ENCODE results near the gene MATR3.
"Not testable (repeated sequence)": the region's sequence is repeated elsewhere in the genome, so short reads cannot be mapped to it uniquely, and the experiment has no call there.

DNA sequence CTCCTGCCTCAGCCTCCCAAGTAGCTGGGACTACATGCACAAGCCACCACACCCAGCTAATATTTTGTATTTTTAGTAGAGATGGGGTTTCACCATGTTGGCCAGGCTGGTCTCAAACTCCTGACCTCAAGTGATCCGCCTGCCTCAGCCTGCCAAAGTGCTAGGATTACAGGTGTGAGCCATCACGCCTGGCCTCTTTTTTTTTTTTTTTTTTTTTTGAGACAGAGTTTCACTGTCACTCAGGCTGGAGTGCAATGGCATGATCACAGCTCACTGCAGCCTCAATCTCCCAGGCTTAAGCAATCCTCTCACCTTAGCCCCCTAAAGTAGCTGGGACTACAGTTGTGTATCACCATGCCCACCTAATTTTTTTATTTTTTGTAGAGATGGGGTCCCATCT lies 22.8 kb upstream of the MATR3 start:
- TF ChIP-seq, protein P1, sequence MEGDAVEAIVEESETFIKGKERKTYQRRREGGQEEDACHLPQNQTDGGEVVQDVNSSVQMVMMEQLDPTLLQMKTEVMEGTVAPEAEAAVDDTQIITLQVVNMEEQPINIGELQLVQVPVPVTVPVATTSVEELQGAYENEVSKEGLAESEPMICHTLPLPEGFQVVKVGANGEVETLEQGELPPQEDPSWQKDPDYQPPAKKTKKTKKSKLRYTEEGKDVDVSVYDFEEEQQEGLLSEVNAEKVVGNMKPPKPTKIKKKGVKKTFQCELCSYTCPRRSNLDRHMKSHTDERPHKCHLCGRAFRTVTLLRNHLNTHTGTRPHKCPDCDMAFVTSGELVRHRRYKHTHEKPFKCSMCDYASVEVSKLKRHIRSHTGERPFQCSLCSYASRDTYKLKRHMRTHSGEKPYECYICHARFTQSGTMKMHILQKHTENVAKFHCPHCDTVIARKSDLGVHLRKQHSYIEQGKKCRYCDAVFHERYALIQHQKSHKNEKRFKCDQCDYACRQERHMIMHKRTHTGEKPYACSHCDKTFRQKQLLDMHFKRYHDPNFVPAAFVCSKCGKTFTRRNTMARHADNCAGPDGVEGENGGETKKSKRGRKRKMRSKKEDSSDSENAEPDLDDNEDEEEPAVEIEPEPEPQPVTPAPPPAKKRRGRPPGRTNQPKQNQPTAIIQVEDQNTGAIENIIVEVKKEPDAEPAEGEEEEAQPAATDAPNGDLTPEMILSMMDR (IDR thresholded peaks at IDR 0.05): not testable (repeated sequence)
- not testable (repeated sequence) for TF ChIP-seq EP300 (IDR thresholded peaks at IDR 0.05)
